GM12878 (cell line): Measurements from ENCODE around the gene KIF15. TPM values are rescaled to one million over a fixed set of nuclear protein-coding genes. Genes with fewer than 3 reads are reported as not detected.

ENCODE experiments used
- ATAC-seq: fragments of 200-7000 bp; cut with Tn5 transposase; 3 replicates; pipeline ENCODE4 v1.9.1; 2020; ENCODE audit warnings: mild to moderate bottlenecking, moderate library complexity
- BruUV-seq: library from RNA; stranded (reverse); fragments of 400-500 nt; replicated peaks from 2 replicates; lab custom pipeline; 2021; lab: Mats Ljungman, UMichigan
- CTCF ChIA-PET: fragments of 300-600 bp; sonication (Branson Sonifier 250); formaldehyde crosslinking; extraction: SDS; loops from one replicate; lab custom pipeline; 2021; ENCODE audit warnings: inconsistent platforms; lab: Yijun Ruan, JAX
- POLR2A ChIA-PET: fragments of 350-600 bp; formaldehyde crosslinking; extraction: SDS; loops from one replicate; lab custom pipeline; 2021; ENCODE audit warnings: inconsistent platforms; lab: Charles Lee
- RAD21 ChIA-PET: fragments of 300-600 bp; sonication (Branson Sonifier 250); formaldehyde crosslinking; loops from one replicate; lab custom pipeline; 2023; ENCODE audit warnings: antibody characterized with exemption; ENCODE audit not compliant: unreplicated experiment; lab: Charles Lee
- SMC1A ChIA-PET: fragments of 300-600 bp; sonication (Branson Sonifier 250); formaldehyde crosslinking; loops from one replicate; lab custom pipeline; 2023; ENCODE audit not compliant: unreplicated experiment, uncharacterized antibody; lab: Charles Lee
- DNase-seq: peaks from one replicate; pipeline ENCODE4 v3.0.0-alpha.2; 2011; ENCODE audit warnings: low read depth, low spot score
- FAIRE-seq: peaks from 3 replicates; lab custom pipeline; 2011; peaks lifted over from hg19 to GRCh38; lab: Jason Lieb, UNC
- H2AFZ ChIP-seq: 2 replicates; pipeline ENCODE4 v1.6.0; 2011; ENCODE audit warnings: low read depth, low read length, control low read depth; ENCODE audit not compliant: control insufficient read depth
- H3K27ac ChIP-seq: 2 replicates; pipeline ENCODE4 v1.5.1; 2011; ENCODE audit warnings: control low read depth; ENCODE audit not compliant: control insufficient read depth, insufficient read depth
- H3K27me3 ChIP-seq, 2 experiments: replicated peaks in 1 of 2; 2 replicates each; pipeline versions ENCODE4 v1.6.0 to v1.6.1; 2011; ENCODE audit warnings: low read length in 1 of 2; ENCODE audit not compliant: control insufficient read depth in 2 of 2, insufficient read depth in 2 of 2
- H3K36me3 ChIP-seq, 2 experiments: 2 replicates each; pipeline ENCODE4 v1.5.1; 2011; ENCODE audit warnings: low read length in 1 of 2; ENCODE audit not compliant: control insufficient read depth in 2 of 2, insufficient read depth in 2 of 2
- H3K4me1 ChIP-seq: 2 replicates; pipeline ENCODE4 v1.6.1; 2011; ENCODE audit warnings: mild to moderate bottlenecking, low read length, moderate library complexity, mixed read lengths; ENCODE audit not compliant: control insufficient read depth, insufficient read depth
- H3K4me2 ChIP-seq: 2 replicates; pipeline ENCODE4 v1.6.0; 2011; ENCODE audit warnings: control low read depth; ENCODE audit not compliant: control insufficient read depth, insufficient read depth
- H3K4me3 ChIP-seq: fragments of 200-600 bp; sonication (generic); 2 replicates; pipeline ENCODE4 v1.5.1; 2016
- H3K79me2 ChIP-seq: 2 replicates; pipeline ENCODE4 v1.6.0; 2011; ENCODE audit warnings: low read length; ENCODE audit not compliant: control insufficient read depth, insufficient read depth
- H3K9ac ChIP-seq: 2 replicates; pipeline ENCODE4 v1.8.0; 2011; ENCODE audit warnings: low read length, control low read depth, mixed read lengths; ENCODE audit not compliant: control insufficient read depth, insufficient read depth
- H3K9me3 ChIP-seq: replicated peaks from 3 replicates; pipeline ENCODE4 v1.5.1; 2011; ENCODE audit warnings: mild to moderate bottlenecking, low read length; ENCODE audit not compliant: control insufficient read depth, insufficient read depth
- H4K20me1 ChIP-seq: 2 replicates; pipeline ENCODE4 v1.6.0; 2011; ENCODE audit not compliant: control insufficient read depth, insufficient read depth
- ATF7 ChIP-seq: fragments of 450-650 bp; IDR thresholded peaks from 2 replicates; pipeline ENCODE4 v1.6.1; 2016; ENCODE audit warnings: low read depth, mild to moderate bottlenecking
- CREM ChIP-seq: IDR thresholded peaks from 2 replicates; pipeline ENCODE4 v1.6.1; 2014; ENCODE audit warnings: antibody characterized with exemption, low read depth
- FOS ChIP-seq: IDR thresholded peaks from 3 replicates; pipeline ENCODE4 v1.6.1; 2011; ENCODE audit warnings: borderline replicate concordance; ENCODE audit not compliant: insufficient read length; ENCODE audit errors: extremely low read depth
- JUNB ChIP-seq: IDR thresholded peaks from 2 replicates; pipeline ENCODE4 v1.6.1; 2016; ENCODE audit warnings: antibody characterized with exemption, mild to moderate bottlenecking
- MAX ChIP-seq: IDR thresholded peaks from 2 replicates; pipeline ENCODE4 v1.6.1; 2012; ENCODE audit warnings: low read depth, low read length, improper control_type of control experiment
- PAX5 ChIP-seq: IDR thresholded peaks from 2 replicates; pipeline ENCODE4 v1.6.1; 2011; ENCODE audit warnings: low read depth, low read length, borderline replicate concordance
- PAX8 ChIP-seq: fragments of 450-650 bp; IDR thresholded peaks from 2 replicates; pipeline ENCODE4 v1.6.1; 2017; ENCODE audit warnings: mild to moderate bottlenecking, moderate library complexity
- PBX3 ChIP-seq: IDR thresholded peaks from 2 replicates; pipeline ENCODE4 v1.6.1; 2011; ENCODE audit warnings: mild to moderate bottlenecking, low read depth, low read length, moderate library complexity; ENCODE audit not compliant: insufficient replicate concordance
- PML ChIP-seq: IDR thresholded peaks from 2 replicates; pipeline ENCODE4 v1.6.1; 2012; ENCODE audit warnings: low read length, inconsistent platforms
- SKIL ChIP-seq: fragments of 450-650 bp; IDR thresholded peaks from 2 replicates; pipeline ENCODE4 v1.6.1; 2017; ENCODE audit warnings: mild to moderate bottlenecking, low read depth, inconsistent platforms; ENCODE audit not compliant: poor library complexity, severe bottlenecking
- TCF12 ChIP-seq: IDR thresholded peaks from 2 replicates; pipeline ENCODE4 v1.6.1; 2011; ENCODE audit warnings: low read depth, mild to moderate bottlenecking, low read length
- YY1 ChIP-seq: IDR thresholded peaks from 2 replicates; pipeline ENCODE4 v1.6.1; 2011; ENCODE audit warnings: low read depth, mild to moderate bottlenecking, low read length
- ZNF207 ChIP-seq: fragments of 450-650 bp; IDR thresholded peaks from 2 replicates; pipeline ENCODE4 v1.6.1; 2014; ENCODE audit warnings: antibody characterized with exemption, mild to moderate bottlenecking, borderline replicate concordance
- ZNF217 ChIP-seq: fragments of 450-650 bp; IDR thresholded peaks from 2 replicates; pipeline ENCODE4 v1.6.1; 2017; ENCODE audit warnings: antibody characterized with exemption, mild to moderate bottlenecking
- WGBS: methylation state at CpG from one replicate; pipeline ENCODE4 v1.1.6; 2016; ENCODE audit warnings: low lambda C conversion rate; ENCODE audit not compliant: insufficient replicate concordance, insufficient coverage; ENCODE audit errors: missing lambda C conversion rate; 5-methylcytosine and 5-hydroxymethylcytosine counted together
- in situ Hi-C: fragments of 300-500 bp; cut with MboI; formaldehyde crosslinking; loops from 9 replicates; pipeline ENCODE4 v1.14.3; 2018; ENCODE audit warnings: mixed read lengths
- intact Hi-C: fragments of 100-400 bp; cut with micrococcal nuclease; formaldehyde crosslinking; loops from one replicate; pipeline ENCODE4 v1.14.2; 2022; ENCODE audit not compliant: unreplicated experiment
- polyA plus RNA-seq, 11 experiments: library from polyadenylated mRNA; depleted of rRNA in 4 of 11; unstranded in 6 of 11; stranded (reverse) in 5 of 11; fragments of >200 nt; fragmentation: Nextera tagmentation in 4 of 11; fragmentation: Illumina TruSeq in 1 of 11; extraction: Ambion mirVana in 4 of 11; extraction: Trizol in 1 of 11; gene quantifications; 1 replicate in 1 of 11; 2 replicates in 10 of 11; pipeline versions ENCODE4 v1.2.1 to v1.2.3, GENCODE V29; 2011 to 2016; ENCODE audit warnings: inconsistent platforms in 2 of 11, missing spikeins in 2 of 11, low read depth in 1 of 11
- total RNA-seq, 4 experiments: library from RNA; depleted of rRNA in 3 of 4; stranded (reverse); fragments of >200 nt in 3 of 4; fragmentation: Illumina TruSeq in 1 of 4; extraction: Trizol in 1 of 4; gene quantifications; 2 replicates each; pipeline versions ENCODE4 v1.2.1 to v1.2.3, GENCODE V29; 2013 to 2021

KIF15 gene
- total and polyA plus RNA-seq, 10 of the 15 experiments (the other 5 are each of a cell fraction or from before 2014, with no cell fraction given), result 12.3 to 51.8 (median 26.0) TPM

GRCh38 chr3:44861412-44862225 lies 100.0 kb downstream of the KIF15 start, which contains the start of gene TMEM42 (continued):
- no peak for TF ChIP-seq ZNF217
- no peak for TF ChIP-seq PBX3
- TF ChIP-seq FOS, result peak; percentile 29
- TF ChIP-seq JUNB, result no peak
- peak; percentile 20; the same call in 1 of the 2 replicates for TF ChIP-seq PML
- peak; percentile 73; the same call in 1 of the 2 replicates for TF ChIP-seq ZNF207
- peak; percentile 99 for TF ChIP-seq MAX
- peak; percentile 69; the same call in 1 of the 2 replicates for TF ChIP-seq PAX5
- TF ChIP-seq TCF12, result peak; percentile 12; the same call in 1 of the 2 replicates

- in situ Hi-C loops (no loop called here), intact Hi-C loops (no loop called here)
- H2AFZ ChIP-seq, result peak overlapping the region; percentile 5
- no peak for DNase-seq
- 0 out of 4 replicates have a peak, but pooled peaks cover 0 to 2% of the 10 kb centered on the region in 2 experiments for H3K36me3 ChIP-seq
- H3K4me1 ChIP-seq, result no peaks in the 10 kb centered on the region
- FAIRE-seq, result no peak
- peak overlapping the region; percentile 23 for H3K9ac ChIP-seq
- no peaks in the 10 kb centered on the region for H3K9me3 ChIP-seq
- peak overlapping the region; percentile 85 for H3K4me2 ChIP-seq
- POLR2A ChIA-PET, result interaction anchor here (0.7 kb wide), 1 partner anchor 423 kb away, joined by 3 read pairs; no protein-coding TSS in a partner anchor
- H3K4me3 ChIP-seq, result peak overlapping the region; percentile 65
- H3K27me3 ChIP-seq, result no peaks in the 10 kb centered on the region
- SMC1A ChIA-PET, result no interaction called here
- RAD21 ChIA-PET, result interaction anchor here (1.2 kb wide), 1 partner anchor 318 kb away, joined by 3 read pairs; no protein-coding TSS in a partner anchor
- 7% methylated on average over 9 of the region's 25 CpGs for WGBS
- H3K79me2 ChIP-seq, result peaks cover 3% of the 10 kb centered on the region; the same call in 1 of the 2 replicates
- ATAC-seq, result peak; percentile 20; the same call in 2 of the 3 replicates
- H4K20me1 ChIP-seq, result no peaks in the 10 kb centered on the region
- TSS peak; percentile 69 for BruUV-seq
- CTCF ChIA-PET, result interaction anchor here (0.6 to 1.0 kb wide), 2 partner anchors 12 to 46 kb away, joined by 3 read pairs; no protein-coding TSS in a partner anchor
- no peak overlapping the region; the same call in 1 of the 2 replicates for H3K27ac ChIP-seq
- TF ChIP-seq CREM (0 out of 2 replicates have a peak, but pooled peaks have one; percentile 11), YY1 (0 out of 2 replicates have a peak, but pooled peaks have one; percentile 5), PAX8 (no peak), SKIL (no peak), ATF7 (no peak)
Observed at GRCh38 chr3:44862226-44862637, 100.6 kb downstream of the KIF15 start.
